NT2/D1 (cell line): ENCODE data around the gene ITCH.

Source experiments
- SUZ12 ChIP-seq: IDR thresholded peaks from 2 replicates; pipeline ENCODE4 v1.6.1; 2011; ENCODE audit not compliant: insufficient read length, insufficient read depth; ENCODE audit errors: extremely low read depth
- YY1 ChIP-seq: IDR thresholded peaks from 2 replicates; pipeline ENCODE4 v1.6.1; 2011; ENCODE audit not compliant: insufficient read length, insufficient read depth
- ZNF274 ChIP-seq: IDR thresholded peaks from 2 replicates; pipeline ENCODE4 v1.6.1; 2011; ENCODE audit warnings: mild to moderate bottlenecking, low read depth, low read length

DNA sequence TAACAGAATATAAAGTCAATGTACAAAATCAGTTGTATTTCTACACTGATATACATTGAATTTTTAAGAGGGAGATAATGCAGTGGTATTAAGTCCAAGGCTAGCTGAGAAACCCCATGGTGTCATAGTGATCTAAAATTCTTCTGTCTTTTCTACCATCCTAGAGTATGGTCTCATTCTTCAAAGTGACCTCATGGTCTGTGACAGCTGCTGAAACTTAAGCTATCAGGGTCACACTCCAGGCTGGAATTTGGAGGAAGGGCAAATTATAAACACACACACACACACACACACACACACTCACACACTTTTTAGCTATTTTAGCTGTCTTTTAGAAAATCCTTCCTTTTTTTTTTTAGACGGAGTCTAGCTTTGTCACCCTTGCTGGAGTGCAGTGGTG is 105.9 kb downstream of the ITCH start:
- no peak for TF ChIP-seq SUZ12
- TF ChIP-seq YY1, result no peak
- TF ChIP-seq ZNF274, result no peak
